Pancreas (tissue), 10 donors: Measurements from ENCODE around the gene ADAMTS5. TPM values are rescaled to one million over a fixed set of nuclear protein-coding genes. Genes with fewer than 3 reads are reported as not detected.

ENCODE experiments used
- ATAC-seq, 4 donors: fragments of 200-7000 bp; cut with Tn5 transposase; one replicate each; pipeline versions ENCODE4 v1.8.0 to v1.9.1; 2020; ENCODE audit warnings: mild to moderate bottlenecking in 4 of 4, moderate library complexity in 4 of 4
- DNase-seq, 6 donors: peaks; one replicate each; pipeline ENCODE4 v3.0.0-alpha.2; 2020
- FAIRE-seq: peaks from 2 replicates; lab custom pipeline; 2012; peaks lifted over from hg19 to GRCh38; lab: Jason Lieb, UNC
- H3K27ac ChIP-seq, 4 donors: fragments of 200-600 bp; sonication (generic); 1 replicate in 3 of 4; 2 replicates in 1 of 4; pipeline versions ENCODE4 v1.5.0 to v1.8.0; 2020
- H3K27me3 ChIP-seq, 4 donors: fragments of 200-600 bp; one replicate each; pipeline ENCODE4 v1.8.0; 2021
- H3K36me3 ChIP-seq, 3 donors: fragments of 200-600 bp; sonication (generic) in 1 of 3; one replicate each; pipeline versions ENCODE4 v1.5.0 to v1.8.0; 2020 to 2021
- H3K4me1 ChIP-seq, 3 donors: fragments of 200-600 bp; one replicate each; pipeline ENCODE4 v1.8.0; 2021
- H3K4me3 ChIP-seq, 4 donors: fragments of 200-600 bp; sonication (generic) in 2 of 4; one replicate each; pipeline versions ENCODE4 v1.5.0 to v1.8.0; 2020 to 2021
- H3K9me3 ChIP-seq, 4 donors: fragments of 200-600 bp; one replicate each; pipeline ENCODE4 v1.8.0; 2021
- CTCF ChIP-seq, 4 donors: fragments of 200-600 bp; sonication (generic) in 3 of 4; IDR thresholded peaks; one replicate each; pipeline versions ENCODE4 v1.5.0 to v1.8.0; 2021; ENCODE audit warnings: antibody characterized with exemption in 4 of 4
- WGBS, 2 donors: extraction: QIAGEN DNeasy Blood & Tissue Kit; methylation state at CpG; one replicate each; pipeline ENCODE4 v1.1.7; 2013; 5-methylcytosine and 5-hydroxymethylcytosine counted together
- intact Hi-C, 3 donors: fragments of 100-400 bp; cut with DNase I; formaldehyde crosslinking; loops; one replicate each; pipeline versions ENCODE4 v1.11.1 to v1.14.2; 2022
- polyA plus RNA-seq, 2 donors: library from polyadenylated mRNA; stranded (reverse); fragments of 200-250 nt; gene quantifications; one replicate each; pipeline ENCODE4 v1.2.3, GENCODE V29; 2013
- total RNA-seq, 6 donors: library from RNA; stranded (reverse); fragmentation: NEBNext Ultra II Directional in 4 of 6; extraction: Animal tissue kit (Norgen Biotek cat#: 25700) in 4 of 6; gene quantifications; one replicate each; pipeline versions ENCODE4 v1.2.1 to v1.2.4, GENCODE V29; 2021 to 2023
- donor health status: healthy with polysubstance abuse.
- donor health status: DM: no; HTN: no; CAD: no; lungs with moderate emphysema.
- donor health status: DM: no; HTN: no; CAD: no.
- donor health status: control.
- donor health status: control.
- donor health status: Bipolar disorder and iron deficiency.
- donor health status: DM: yes; HTN: yes; CAD: no.
- donor health status: DM: no; HTN: no; CAD: no.
- donor health status: DM: no; HTN: no; CAD: no.
- donor health status: DM: yes; HTN: yes; CAD: no.

The ADAMTS5 gene
- total and polyA plus RNA-seq, 8 donors = 0.14 to 3.4 (median 0.55) TPM

DNA sequence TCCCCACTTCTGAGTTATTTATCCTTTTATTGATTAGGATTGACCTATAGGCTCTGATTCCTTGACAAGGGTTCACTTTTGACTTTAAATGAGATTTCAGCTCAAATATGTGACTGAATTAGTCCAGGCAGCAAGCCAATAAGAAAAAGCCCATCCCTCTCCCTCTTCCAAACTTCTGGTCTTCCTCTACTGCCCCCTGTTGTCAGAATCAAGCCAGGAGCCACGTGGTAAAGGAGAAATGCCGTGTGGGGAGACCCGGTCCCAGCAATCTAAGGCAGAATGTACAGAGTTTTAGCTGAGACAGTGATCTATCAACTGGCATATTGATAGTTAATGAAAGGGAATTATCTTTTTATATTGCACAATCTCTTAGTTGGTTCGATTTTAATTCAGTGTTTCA is 5.2 kb downstream of the ADAMTS5 start:
- FAIRE-seq (no peak), ATAC-seq (no peak), DNase-seq (no peak)
- no peaks in the 10 kb centered on the region for H3K9me3 ChIP-seq
- peaks cover 0 to 9% (median 2%) of the 10 kb centered on the region in 4 donors for H3K27me3 ChIP-seq
- WGBS, 2 donors = 25 to 41% methylated on average over 4 of the region's 4 CpGs
- H3K4me3 ChIP-seq = no peak overlapping the region
- intact Hi-C loops = no loop called here
- H3K4me1 ChIP-seq = peaks cover 0 to 5% (median 0%) of the 10 kb centered on the region in 3 donors
- H3K27ac ChIP-seq = no peak overlapping the region
- no peaks in the 10 kb centered on the region for H3K36me3 ChIP-seq
- peak in 2 of 4 donors; percentile 5 to 9 for TF ChIP-seq CTCF (IDR thresholded peaks at IDR 0.05)

GRCh38 chr21:26958788-26959187 is 8.1 kb downstream of the ADAMTS5 start:
- FAIRE-seq (no peak), DNase-seq (no peak), ATAC-seq (no peak)
- no peaks in the 10 kb centered on the region for H3K4me1 ChIP-seq
- H3K9me3 ChIP-seq = no peaks in the 10 kb centered on the region
- no peak overlapping the region for H3K27ac ChIP-seq
- no peaks in the 10 kb centered on the region for H3K27me3 ChIP-seq
- H3K4me3 ChIP-seq = no peak overlapping the region
- intact Hi-C loops = no loop called here
- WGBS, 2 donors = 57 to 60% methylated on average over 2 of the region's 2 CpGs
- no peak for TF ChIP-seq CTCF (IDR thresholded peaks at IDR 0.05)
- H3K36me3 ChIP-seq = no peaks in the 10 kb centered on the region

DNA sequence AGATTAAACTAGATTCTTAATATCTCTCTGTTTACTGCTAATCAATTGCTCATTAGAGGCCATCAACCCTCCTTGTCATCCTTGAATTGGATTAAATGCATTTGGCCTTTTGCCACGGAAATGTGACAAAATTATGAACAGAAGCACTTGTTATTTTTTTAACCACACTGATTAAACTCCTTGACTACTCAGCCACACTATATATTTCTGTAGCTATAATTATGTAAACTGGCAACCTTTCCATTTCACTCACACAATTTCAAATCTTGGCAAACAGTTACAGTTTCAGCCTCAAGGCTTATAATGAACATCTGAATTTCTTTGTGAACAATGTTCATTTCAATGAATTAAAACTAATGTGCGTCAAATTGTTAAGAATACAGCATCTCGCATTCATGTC is 10.1 kb downstream of the ADAMTS5 start:
- no peak overlapping the region for H3K27ac ChIP-seq
- no peaks in the 10 kb centered on the region for H3K9me3 ChIP-seq
- WGBS, 2 donors = 72 to 74% methylated on average over 3 of the region's 3 CpGs
- no peak for TF ChIP-seq CTCF (IDR thresholded peaks at IDR 0.05)
- ATAC-seq (no peak), DNase-seq (no peak), FAIRE-seq (no peak)
- no peak overlapping the region for H3K4me3 ChIP-seq
- no peaks in the 10 kb centered on the region for H3K36me3 ChIP-seq
- H3K4me1 ChIP-seq = no peaks in the 10 kb centered on the region
- H3K27me3 ChIP-seq = no peaks in the 10 kb centered on the region
- intact Hi-C loops = no loop called here

DNA sequence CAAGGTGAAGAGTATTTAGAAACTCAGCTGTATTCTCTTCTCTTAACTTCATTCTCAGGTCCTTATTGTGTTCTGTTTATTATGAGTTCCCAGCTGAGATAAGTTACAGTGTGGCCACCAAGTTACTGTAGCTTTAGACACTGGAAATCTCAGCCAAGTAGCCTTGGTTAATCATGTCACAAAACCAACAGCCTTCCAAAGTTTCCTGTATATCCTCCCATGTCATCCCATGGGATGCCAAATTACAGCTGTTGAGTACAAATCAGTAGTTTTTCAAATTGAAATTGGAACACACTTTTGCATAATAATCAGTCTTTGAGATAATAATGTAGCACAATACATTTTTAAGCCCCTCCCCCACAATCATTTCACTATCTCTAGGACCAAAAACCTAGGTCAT is 10.7 kb downstream of the ADAMTS5 start:
- no peaks in the 10 kb centered on the region for H3K9me3 ChIP-seq
- FAIRE-seq (no peak), ATAC-seq (no peak), DNase-seq (no peak)
- no peak for TF ChIP-seq CTCF (IDR thresholded peaks at IDR 0.05)
- H3K4me3 ChIP-seq = no peak overlapping the region
- H3K27me3 ChIP-seq = no peaks in the 10 kb centered on the region
- intact Hi-C loops = no loop called here
- H3K36me3 ChIP-seq = no peaks in the 10 kb centered on the region
- no peaks in the 10 kb centered on the region for H3K4me1 ChIP-seq
- no peak overlapping the region for H3K27ac ChIP-seq

DNA sequence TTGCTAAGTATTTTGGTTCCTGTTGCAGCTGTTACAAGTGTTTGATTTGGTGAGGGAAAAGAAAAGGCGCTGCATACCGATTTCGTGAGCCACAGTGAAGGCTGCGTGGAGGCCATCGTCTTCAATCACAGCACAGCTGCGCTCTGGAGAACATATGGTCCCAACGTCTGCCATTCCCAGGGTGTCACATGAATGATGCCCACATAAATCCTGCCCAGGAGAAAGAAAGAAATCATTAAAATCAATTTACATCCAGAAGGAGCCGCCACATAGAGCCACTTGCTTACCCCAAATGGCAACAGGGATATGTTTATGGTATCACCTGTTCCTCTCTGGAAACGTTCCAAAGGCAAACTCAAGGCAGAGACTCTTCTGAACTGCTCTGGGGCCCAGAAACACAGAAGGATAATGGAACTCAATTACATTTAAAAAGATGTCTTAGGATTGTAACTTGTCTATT is 12.2 kb downstream of the ADAMTS5 start:
- DNase-seq = no peak
- Histone ChIP-seq H3K4me1 (no peaks in the 10 kb centered on the region), H3K4me3 (no peak overlapping the region), H3K9me3 (no peaks in the 10 kb centered on the region), H3K27ac (no peak overlapping the region), H3K36me3 (no peaks in the 10 kb centered on the region), H3K27me3 (no peaks in the 10 kb centered on the region)
- TF ChIP-seq CTCF (IDR thresholded peaks at IDR 0.05) = no peak
- no peak for FAIRE-seq
- WGBS, 2 donors = 62 to 73% methylated on average over 9 of the region's 9 CpGs
- intact Hi-C loops = no loop called here
- ATAC-seq = no peak
